HK-2 (cell line): ENCODE measurements around the gene MOSMO.
"Not testable (repeated sequence)": the region's sequence is repeated elsewhere in the genome, so short reads cannot be mapped to it uniquely, and the experiment has no call there.

Source experiments
- DNase-seq: peaks from one replicate; pipeline ENCODE4 v3.0.0-alpha.2; 2018; ENCODE audit not compliant: unreplicated experiment

MOSMO gene

GRCh38 chr16:22092143-22092933 lies 84.4 kb downstream of the MOSMO start, which contains the start of gene VWA3A:
Gene VWA3A (plus strand): TSS chr16:22092541. CDS start chr16:22092638, 97 bp downstream.
- no peak for DNase-seq

GRCh38 chr16:22093331-22093730 lies 85.4 kb downstream of the MOSMO start:
- no peak for DNase-seq

GRCh38 chr16:22093996-22094395 lies 86.1 kb downstream of the MOSMO start:
- no peak for DNase-seq

GRCh38 chr16:22098405-22099255 lies 90.7 kb downstream of the MOSMO start:
- DNase-seq, result no peak

- DNase-seq, result no peak
Observed at GRCh38 chr16:22099256-22099975, 91.5 kb downstream of the MOSMO start.

GRCh38 chr16:22103441-22103840 lies 95.5 kb downstream of the MOSMO start:
- no peak for DNase-seq

GRCh38 chr16:22109258-22109898 lies 101.5 kb downstream of the MOSMO start:
- DNase-seq, result no peak

- not testable (repeated sequence) for DNase-seq
Observed at GRCh38 chr16:22111629-22112028, 103.7 kb downstream of the MOSMO start.

- no peak for DNase-seq
Observed at GRCh38 chr16:22116095-22116700, 108.3 kb downstream of the MOSMO start.

- no peak for DNase-seq
Observed at GRCh38 chr16:22117609-22118008, 109.7 kb downstream of the MOSMO start.

- no peak for DNase-seq
Observed at GRCh38 chr16:22120440-22120839, 112.5 kb downstream of the MOSMO start.

GRCh38 chr16:22122239-22122638 lies 114.3 kb downstream of the MOSMO start:
- no peak for DNase-seq

GRCh38 chr16:22123146-22123545 lies 115.2 kb downstream of the MOSMO start:
- DNase-seq, result no peak

- DNase-seq, result no peak
Observed at GRCh38 chr16:22123759-22124490, 116.0 kb downstream of the MOSMO start.

GRCh38 chr16:22124583-22125284 lies 116.8 kb downstream of the MOSMO start:
- DNase-seq, result no peak

GRCh38 chr16:22126037-22126558 lies 118.2 kb downstream of the MOSMO start:
- DNase-seq, result no peak

GRCh38 chr16:22128537-22128936 lies 120.6 kb downstream of the MOSMO start:
- DNase-seq, result not testable (repeated sequence)

- no peak for DNase-seq
Observed at GRCh38 chr16:22130528-22130927, 122.6 kb downstream of the MOSMO start.

GRCh38 chr16:22132801-22133200 lies 124.9 kb downstream of the MOSMO start:
- no peak for DNase-seq
